HCEC 1CT (cell line): ENCODE data around the gene CYLD.
A peak's percentile ranks its signal among the peaks of the same experiment; 100 is the strongest.

ENCODE experiments used
- DNase-seq: peaks from one replicate; pipeline ENCODE4 v3.0.0-alpha.2; 2017

The CYLD gene

GRCh38 chr16:50741225-50741780 lies 583 bp upstream of the CYLD start:
- DNase-seq, result no peak

- DNase-seq, result peak; percentile 50
Observed at GRCh38 chr16:50742576-50743200, 802 bp downstream of the CYLD start.

- no peak for DNase-seq
Observed at GRCh38 chr16:50743581-50744225, 1.8 kb downstream of the CYLD start.

- peak; percentile 57 for DNase-seq
Observed at GRCh38 chr16:50744881-50745280, 3.0 kb downstream of the CYLD start.

GRCh38 chr16:50745940-50746339 lies 4.1 kb downstream of the CYLD start:
- DNase-seq, result no peak

GRCh38 chr16:50747207-50747956 lies 5.5 kb downstream of the CYLD start:
- DNase-seq, result peak; percentile 39

- no peak for DNase-seq
Observed at GRCh38 chr16:50751528-50751927, 9.6 kb downstream of the CYLD start.

GRCh38 chr16:50752471-50753235 lies 10.8 kb downstream of the CYLD start:
- no peak for DNase-seq

GRCh38 chr16:50756473-50756872 lies 14.6 kb downstream of the CYLD start:
- DNase-seq, result no peak

- no peak for DNase-seq
Observed at GRCh38 chr16:50761267-50761666, 19.4 kb downstream of the CYLD start.

GRCh38 chr16:50762241-50762640 lies 20.4 kb downstream of the CYLD start:
- no peak for DNase-seq

- peak; percentile 32 for DNase-seq
Observed at GRCh38 chr16:50763211-50763610, 21.3 kb downstream of the CYLD start.

GRCh38 chr16:50765260-50765659 lies 23.4 kb downstream of the CYLD start:
- no peak for DNase-seq

- DNase-seq, result no peak
Observed at GRCh38 chr16:50765861-50766260, 24.0 kb downstream of the CYLD start.

- DNase-seq, result no peak
Observed at GRCh38 chr16:50767197-50767596, 25.3 kb downstream of the CYLD start.

GRCh38 chr16:50771366-50771765 lies 29.5 kb downstream of the CYLD start:
- DNase-seq, result peak; percentile 88

- DNase-seq, result no peak
Observed at GRCh38 chr16:50774405-50774804, 32.5 kb downstream of the CYLD start.

- no peak for DNase-seq
Observed at GRCh38 chr16:50774960-50775359, 33.1 kb downstream of the CYLD start.

GRCh38 chr16:50776037-50776436 lies 34.2 kb downstream of the CYLD start:
- no peak for DNase-seq

GRCh38 chr16:50778284-50779163 lies 36.6 kb downstream of the CYLD start:
- DNase-seq, result no peak

GRCh38 chr16:50781043-50781442 lies 39.2 kb downstream of the CYLD start:
- DNase-seq, result no peak

- DNase-seq, result no peak
Observed at GRCh38 chr16:50781518-50781917, 39.6 kb downstream of the CYLD start.
